NCI-H2171 (cell line): ENCODE results near the gene TKFC.

Experiments
- DNase-seq: peaks from one replicate; lab custom pipeline; 2025; lab: John Stamatoyannopoulos, UW

TKFC gene

DNA sequence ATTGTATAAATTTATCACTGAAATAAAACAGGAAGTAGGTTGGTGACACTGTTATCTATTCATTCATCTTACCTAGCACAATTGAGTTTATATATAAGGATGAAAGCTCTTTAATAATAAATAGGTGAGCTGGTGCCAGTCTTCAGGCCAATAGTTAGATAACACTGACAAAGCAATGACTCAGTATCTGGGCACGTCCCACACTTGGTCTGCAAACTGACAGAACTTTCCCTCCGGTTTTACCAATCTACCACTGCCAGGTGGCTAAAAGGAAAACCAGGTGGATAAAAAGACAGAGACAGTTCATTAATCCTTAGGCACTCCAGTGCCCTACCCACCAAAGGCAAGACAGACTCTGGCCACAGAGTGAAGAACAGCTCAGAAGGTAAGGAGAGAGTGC is 17.8 kb upstream of the TKFC start:
- DNase-seq = no peak

DNA sequence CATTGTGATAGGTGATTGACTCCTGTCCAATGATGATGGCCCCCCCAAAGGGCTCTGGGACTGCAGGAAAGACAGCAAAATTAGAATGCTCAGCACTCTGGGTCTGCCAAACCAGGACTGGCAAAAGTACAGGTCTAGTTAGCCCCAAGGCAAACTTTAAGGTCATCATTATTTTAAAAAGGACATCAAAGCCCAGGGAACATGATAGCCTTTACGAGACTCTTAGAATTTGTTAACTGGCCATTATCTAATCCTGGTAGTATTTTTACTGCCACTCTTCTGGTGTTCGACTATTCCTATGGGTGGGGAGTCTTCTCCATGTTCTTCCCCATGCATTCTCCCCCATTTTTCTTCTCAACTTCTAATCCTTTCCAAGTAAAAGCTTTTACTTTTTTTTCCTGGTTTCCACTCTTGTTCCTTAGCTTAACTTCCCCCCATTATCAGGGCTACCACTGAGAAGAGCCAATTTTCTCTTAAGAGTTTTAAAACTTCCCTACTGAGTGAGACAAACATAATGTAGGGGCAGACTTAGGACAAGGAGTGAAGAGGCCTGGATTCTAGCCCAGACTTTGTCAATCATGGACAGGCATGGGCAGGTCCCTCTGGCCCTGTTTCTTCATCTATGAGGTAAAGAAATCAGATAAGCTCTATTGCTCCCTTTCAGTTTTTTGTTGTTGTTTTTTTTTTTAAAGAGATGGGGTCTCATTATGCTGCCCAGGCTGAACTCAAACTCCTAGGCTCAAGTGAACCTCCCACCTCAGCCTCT is 7.2 kb upstream of the TKFC start:
- no peak for DNase-seq

DNA sequence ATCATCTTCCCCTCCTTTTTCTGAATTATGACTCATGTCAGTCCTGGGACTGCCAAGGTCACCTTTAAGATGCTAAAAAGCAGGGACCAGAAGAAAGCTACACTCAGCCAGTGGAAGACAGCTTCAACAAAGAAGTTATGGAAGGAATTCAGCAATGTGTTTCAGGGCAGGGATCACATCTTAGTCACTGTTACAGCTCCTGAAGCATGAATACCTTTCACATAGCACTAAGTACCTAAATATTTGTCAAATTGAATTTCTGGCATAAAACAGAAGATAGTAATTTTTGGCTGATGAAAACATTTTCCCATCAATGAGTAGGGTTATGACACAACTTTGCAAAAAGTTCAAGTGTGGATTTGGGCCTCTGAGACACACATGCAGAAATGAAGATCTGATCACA is 5.4 kb upstream of the TKFC start:
- no peak for DNase-seq

DNA sequence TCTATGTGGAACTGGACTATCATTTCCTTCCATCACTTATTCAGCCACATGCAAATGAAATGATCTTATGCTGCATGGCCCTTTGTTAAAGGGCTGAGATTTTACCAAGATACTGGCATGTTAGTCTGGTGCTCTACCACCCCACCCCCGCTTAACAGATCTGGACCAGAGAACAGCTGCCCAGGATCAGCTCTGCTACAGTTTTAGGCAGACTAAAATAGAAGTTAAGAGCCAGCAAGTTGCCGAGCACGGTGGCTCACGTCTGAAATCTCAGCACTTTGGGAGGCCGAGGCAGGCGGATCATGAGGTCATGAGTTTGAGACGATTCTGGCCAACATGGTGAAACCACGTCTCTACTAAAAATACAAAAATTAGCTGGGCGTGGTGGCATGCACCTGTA is 4.7 kb upstream of the TKFC start:
- no peak for DNase-seq

DNA sequence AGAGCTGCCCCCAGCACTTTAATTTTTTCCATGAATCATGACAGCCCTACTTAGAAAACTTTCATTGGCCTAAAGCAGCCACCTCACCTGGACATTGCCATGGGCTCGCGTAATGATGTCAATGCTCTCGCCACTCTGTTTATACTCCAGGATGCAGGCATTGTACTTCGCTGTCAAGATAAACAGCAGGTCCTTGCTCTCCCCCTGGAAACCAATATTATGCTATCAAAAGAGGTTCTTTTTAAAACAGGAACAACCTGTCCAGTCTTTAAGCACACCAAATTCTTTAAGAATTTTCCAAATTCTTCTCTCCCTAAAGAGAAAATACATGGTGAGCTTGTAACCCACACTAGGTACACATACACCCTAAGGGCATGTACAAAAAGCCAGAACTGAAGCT is 3.2 kb upstream of the TKFC start:
- DNase-seq = no peak

DNA sequence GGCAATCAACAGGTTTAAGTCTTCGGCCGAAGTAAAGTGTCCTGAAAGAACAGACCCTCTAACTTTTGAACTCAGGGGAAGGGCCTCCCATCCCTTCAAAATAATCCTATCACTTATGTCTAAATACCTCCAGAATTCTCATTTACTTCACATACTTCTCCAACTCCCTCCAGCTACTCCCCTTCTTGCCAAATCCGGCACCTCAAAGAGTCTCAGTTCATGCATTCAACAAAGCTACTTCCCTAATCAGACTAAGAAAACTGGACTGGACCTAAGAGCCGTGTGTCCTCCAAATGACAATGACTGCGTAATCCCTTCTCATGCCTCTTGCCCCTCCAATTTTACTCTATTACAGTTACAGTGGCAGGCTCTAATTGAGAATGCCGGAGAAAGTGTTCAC is 1.4 kb upstream of the TKFC start:
- DNase-seq = no peak

DNA sequence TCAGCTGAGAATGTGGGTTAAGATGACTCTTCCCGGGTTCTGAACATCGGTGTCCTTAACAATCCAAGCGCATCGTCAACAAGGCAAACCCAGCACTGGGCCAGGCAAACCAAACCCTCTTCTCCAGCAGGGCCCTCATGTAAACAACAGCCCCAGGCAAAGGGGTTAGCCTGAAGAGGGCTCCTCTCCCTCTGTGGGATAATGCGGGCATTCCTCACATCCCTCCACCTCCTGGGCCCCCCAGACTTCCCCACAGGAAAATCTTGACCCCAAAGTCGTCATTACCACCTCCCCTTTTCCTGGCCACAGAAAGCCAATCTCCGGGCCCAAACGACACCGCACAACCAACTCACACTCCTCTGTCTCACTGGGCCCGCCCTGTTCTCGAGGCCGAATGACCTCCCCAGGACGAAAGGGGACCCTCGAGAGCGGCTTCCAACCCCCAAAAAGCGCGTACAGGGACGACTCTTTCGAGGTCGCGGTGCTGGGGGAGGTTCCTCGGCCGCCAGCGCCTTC is 689 bp upstream of the TKFC start:
- no peak for DNase-seq

DNA sequence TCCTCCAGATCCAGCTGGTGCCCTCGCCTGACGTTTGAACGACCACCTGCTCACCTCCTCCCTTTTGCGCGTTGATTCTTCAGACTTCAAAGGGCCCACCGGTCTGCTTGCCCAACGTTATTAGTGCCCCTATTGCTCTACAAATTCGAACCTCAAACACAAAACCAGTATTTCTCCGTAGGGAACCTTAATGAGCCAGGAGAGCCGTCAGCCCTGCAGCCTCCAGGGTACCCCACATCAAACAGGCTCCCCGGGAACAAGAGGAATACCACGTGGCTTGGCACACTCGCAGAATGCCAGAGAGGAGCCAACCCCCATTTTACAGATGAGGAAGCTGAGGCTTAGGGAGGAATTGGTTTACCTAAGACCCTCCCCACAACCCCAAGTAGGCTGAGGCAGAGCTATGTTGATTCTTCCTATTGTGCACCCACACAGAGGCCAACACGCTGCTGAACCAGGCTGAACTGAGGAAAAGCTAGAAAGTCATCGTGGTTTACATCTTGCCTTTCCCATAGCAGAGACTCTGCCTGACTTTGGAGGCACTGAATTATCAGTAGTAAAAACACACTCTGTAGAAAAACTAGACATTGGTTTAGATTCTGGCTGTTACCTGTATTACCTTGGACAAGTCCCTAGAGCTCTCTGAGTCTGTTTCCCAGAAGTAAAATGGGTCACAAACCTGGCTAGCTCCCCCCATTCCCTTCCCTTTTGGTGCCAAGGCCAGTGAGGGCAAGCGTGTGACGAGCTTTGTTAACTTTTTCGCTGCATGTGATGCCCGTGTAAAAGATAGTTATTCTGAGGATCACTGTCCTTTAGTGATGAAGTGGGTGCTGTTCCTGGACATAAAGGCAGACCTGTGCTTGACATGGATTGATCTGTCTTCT is 764 bp downstream of the TKFC start:
- DNase-seq = peak; percentile 13

DNA sequence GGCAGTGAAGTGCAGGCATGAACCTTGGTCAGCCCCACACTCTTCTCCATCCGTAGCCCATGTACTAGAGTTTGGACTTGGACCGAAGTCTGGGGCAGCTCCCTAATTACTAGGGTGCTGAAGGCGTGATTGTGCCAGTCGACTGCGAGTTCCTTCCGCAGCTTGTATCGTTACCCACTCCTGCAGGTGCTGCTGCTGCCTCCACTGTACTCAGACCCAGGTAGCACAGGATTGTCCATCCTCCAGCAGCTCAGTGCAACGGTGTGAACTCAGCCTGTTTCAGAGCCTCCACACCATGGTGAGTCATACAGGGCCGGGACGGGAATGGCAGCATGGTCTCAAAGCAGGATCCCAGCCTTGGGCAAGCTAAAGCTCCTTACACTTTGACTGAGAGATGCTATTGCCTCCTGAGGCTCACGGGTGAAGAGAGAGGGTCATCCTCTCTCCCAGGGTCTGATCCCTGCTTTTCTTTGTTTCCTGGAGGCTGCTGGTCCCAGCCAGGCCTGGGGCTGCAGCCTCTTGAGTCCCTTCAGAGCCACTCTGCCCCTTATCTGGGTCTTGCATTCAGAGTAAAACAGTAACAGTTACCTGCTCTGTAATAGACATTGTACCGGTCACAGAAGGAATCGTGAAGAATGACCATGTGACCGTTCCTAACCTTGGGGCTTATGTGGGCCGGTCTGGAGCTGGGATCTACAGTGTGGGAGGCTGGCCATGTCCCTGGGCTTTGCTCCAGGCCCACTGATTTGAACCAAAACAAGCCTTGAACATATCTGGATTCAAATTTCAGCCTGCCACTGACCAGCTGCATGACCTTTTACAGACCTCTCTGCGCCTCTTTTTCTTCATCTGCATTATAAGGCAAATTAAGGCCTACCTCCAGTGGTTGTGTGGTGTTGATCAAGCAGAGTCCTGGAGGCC is 1.7 kb downstream of the TKFC start:
- no peak for DNase-seq

DNA sequence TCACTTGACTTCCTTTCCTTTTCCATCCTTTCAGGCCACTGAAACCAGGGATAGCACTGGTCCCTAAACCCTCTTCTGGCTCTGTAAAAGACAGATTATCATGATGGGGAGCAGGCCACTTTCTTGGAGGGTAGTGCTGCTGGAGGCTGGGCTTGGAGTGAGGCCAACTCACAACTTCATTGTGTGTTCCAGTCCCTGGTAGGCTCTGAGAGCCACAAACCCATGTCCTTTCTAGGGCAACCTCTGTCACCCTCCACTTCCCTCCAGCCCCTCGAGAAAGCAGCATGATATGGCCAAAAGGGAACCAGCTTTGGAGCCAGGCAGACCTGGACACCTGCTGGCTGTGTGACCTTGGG is 2.3 kb downstream of the TKFC start:
- DNase-seq = no peak

DNA sequence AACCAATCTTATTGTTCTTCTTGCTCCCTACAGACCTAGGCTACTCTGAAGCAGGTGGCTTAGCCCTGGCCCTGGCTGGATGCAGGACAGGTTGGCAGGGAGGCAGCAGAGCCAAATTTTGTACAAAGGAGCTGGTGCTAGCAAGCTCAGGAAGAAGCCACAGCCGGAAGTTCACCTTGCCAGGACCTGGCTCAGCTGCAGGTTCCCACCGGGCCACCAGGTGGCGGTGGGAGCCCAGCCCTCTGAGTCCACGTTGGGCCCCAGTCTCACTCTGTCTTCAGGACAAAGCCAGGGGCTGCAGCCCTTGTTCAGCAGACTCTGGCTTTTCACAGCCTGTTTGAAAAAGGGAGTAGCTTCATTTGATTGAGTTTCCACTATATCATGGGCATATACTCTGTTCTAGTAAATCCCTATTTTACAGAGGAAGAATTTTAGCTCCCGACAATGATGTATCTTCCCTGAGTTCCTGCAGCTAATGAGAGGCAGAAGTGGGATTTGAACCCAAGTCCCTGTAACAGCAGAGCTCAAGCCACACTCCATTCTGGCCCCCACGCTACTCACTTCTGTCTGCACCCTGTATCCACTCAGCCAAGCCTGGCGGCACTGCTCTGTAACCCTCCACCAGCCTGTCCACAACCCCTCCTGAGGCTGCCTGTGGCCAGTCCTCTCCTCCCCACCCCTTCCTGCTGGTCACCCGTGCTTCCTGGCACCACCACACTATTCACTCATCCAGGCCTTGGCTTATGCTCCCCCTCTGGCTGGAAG is 3.3 kb downstream of the TKFC start:
- peak; percentile 85 for DNase-seq

DNA sequence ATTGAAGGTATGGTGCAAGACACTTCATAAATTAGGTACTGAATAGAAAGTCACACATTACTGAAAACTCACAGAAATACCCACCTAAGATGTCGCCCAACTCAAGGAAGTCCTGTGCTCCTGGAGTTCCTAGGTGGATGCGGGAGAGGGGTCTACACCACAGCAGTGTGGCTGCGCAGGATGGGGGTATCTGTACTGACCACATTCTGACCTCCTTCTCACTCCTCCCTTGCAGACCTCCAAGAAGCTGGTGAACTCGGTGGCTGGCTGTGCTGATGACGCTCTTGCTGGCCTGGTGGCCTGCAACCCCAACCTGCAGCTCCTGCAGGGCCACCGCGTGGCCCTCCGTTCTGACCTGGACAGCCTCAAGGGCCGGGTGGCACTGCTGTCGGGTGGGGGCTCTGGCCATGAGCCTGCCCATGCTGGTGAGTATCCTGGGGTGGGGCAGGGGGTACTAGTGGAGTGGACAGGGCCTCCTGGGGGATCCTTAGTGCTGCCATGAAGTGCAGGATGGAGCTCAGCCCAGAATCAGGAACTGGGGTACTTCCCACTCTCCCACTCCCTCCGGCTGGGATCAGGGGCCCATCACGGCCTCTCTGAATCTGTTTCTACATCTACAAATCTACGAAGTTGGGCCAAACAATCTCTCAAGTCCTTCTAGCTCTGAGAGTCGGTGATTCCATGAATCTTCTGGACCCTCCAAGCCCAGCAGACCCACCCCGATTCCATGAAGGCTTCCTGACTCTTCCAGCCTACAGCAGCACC is 4.9 kb downstream of the TKFC start:
- DNase-seq = no peak

DNA sequence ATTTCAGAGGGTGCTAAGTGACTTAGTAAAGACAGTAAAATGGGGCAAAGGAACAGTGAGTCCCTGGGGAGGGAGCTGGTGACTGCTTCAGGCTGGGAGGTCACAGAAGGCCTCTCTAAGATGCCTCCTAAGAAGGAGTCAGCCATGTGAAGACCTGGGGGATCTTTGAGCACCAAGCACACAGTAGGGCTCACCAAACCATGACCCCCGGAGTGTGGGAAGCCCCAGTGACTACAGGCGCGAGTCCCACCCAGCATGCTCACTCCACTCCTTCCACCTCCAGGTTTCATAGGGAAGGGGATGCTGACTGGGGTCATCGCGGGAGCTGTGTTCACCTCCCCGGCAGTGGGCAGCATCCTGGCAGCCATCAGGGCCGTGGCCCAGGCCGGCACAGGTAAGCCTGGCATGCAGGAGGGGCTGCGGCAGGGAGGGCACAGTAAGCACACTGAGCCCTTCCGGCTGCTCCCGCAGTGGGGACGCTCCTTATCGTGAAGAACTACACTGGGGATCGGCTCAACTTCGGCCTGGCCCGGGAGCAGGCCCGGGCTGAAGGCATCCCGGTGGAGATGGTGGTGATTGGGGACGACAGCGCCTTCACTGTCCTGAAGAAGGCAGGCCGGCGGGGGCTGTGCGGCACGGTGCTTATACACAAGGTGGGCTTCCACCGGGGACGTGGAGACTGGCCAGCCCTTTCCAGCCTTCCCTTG is 5.9 kb downstream of the TKFC start:
- DNase-seq = no peak

DNA sequence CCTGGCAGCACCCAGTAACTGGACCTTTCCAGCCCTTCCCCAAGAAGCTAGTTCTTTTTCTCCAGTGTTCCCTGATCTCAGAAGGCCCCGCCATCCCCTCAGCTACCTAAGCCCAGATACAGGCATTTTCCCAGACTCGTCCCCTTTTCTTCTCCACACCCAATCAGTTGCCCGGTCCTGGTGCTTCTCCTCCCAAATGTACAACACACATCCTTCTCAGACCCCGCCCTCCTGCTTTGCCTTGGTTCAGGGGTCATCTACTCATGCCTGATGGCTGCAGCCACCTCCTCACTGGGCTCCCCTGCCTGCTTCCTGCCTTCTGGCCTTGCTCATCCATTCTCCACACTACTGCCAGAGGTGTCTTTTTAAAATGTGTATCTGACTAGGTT is 6.5 kb downstream of the TKFC start:
- no peak for DNase-seq

DNA sequence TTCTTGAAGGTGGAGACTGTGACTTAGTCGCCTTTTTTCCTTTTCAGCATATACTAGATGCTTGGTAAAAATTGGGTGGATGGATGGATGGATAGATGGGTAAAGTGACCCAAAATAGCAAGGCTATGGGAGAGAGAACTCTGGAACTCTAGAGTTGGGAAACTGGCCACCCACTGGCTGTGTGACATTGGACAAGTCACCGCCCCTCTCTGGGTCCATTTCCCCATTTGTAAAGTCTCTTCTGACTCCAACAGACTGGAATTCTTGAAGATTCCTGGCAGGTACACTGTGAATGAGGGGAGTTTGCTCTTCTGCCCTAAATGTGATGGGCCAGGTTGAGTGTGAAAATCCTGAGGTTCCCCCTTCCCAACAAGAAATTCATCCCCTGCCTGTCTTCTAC is 8.0 kb downstream of the TKFC start:
- no peak for DNase-seq

DNA sequence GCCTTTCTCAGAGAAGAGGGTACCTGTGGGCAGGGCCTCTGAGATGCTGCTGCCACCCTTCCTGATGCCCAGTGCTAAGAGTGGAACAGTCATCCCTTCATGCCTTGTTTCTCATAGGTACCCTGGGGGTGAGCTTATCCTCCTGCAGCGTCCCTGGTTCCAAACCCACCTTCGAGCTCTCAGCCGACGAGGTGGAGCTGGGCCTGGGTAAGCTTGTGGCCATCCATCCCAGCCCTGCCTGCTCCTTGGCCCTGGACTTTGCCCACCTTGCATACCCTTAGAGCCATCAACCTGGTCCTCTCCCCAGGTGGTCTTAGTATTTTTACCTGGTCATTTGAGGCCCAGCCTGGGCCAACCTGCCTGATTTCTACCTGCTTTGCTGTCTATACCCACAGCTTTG is 8.7 kb downstream of the TKFC start:
- DNase-seq = no peak

DNA sequence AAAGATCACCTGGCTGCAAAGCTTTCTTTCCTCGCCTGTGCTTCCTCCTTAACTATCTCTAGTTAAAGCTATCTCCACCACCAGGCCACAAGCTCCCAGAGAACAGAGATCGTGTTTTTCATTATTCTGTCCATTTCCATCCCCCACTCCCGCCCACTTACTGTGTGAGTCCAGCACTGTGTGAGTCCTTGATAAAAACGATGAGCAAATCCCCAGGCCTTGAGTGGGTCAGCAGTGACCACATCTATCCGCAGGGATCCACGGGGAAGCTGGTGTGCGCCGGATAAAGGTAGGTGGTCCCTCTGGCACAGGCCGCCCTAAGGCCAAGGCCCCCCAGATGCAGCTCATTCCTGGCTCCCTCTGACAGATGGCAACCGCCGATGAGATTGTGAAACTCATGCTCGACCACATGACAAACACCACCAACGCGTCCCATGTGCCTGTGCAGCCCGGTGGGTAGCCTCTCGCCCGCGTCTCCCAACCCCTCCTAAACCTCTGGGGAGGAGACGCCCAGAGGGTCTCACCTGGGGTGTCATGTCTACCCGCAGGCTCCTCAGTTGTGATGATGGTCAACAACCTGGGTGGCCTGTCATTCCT is 9.3 kb downstream of the TKFC start:
- no peak for DNase-seq

DNA sequence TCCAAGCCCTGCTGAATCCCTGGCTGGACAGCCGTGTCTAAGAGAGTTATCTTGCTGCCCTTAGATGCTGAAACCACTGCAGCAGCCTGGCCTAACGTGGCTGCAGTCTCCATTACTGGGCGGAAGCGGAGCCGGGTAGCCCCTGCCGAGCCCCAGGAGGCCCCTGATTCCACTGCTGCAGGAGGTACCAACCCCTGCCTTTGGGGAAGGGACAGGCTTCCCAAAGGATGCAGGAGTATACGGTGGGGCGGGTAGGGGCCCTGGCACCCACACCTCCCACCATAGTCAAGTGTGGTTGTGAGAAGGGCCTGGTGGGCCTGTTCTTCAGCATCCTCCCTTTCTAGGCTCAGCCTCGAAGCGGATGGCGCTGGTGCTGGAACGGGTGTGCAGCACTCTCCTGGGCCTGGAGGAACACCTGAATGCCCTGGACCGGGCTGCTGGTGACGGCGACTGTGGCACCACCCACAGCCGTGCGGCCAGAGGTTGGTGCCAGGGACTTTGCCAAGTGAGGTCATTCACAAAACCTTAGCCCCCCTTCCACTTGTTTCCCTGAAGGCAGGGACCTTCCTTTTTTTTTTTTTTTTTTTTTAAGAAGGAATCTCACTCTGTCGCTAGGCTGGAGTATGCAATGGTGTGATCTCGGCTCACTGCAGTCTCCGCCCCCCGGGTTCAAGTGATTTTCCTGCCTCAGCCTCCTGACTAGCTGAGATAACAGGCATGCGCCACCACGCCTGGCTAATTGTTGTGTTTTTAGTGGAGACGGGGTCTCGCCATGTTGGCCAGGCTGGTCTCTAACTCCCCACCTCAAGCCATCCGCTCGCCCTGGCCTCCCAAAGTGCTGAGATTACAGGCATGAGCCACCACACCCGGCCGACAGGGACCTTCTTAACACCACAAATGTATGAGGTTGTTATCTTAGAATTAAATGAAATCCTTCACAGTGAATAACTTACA is 11.0 kb downstream of the TKFC start:
- no peak for DNase-seq
